Cardiac septum (tissue), 1 donor: ENCODE measurements around the gene CDCA3. TPM values are rescaled to one million over a fixed set of nuclear protein-coding genes. Genes with fewer than 3 reads are reported as not detected.
"Not testable (repeated sequence)": the region's sequence is repeated elsewhere in the genome, so short reads cannot be mapped to it uniquely, and the experiment has no call there.

Experiments
- DNase-seq: peaks from one replicate; pipeline ENCODE4 v3.0.0-alpha.2; 2020; ENCODE audit warnings: low spot score
- intact Hi-C: fragments of 100-400 bp; cut with DNase I; formaldehyde crosslinking; loops from one replicate; pipeline ENCODE4 v1.14.0; 2022
- total RNA-seq: library from RNA; stranded (reverse); fragmentation: NEBNext Ultra II Directional; extraction: Animal tissue kit (Norgen Biotek cat#: 25700); gene quantifications from one replicate; pipeline ENCODE4 v1.2.1, GENCODE V29; 2021
- donor health status: DM: no; HTN: no; CAD: no.

The CDCA3 gene
- total RNA-seq, 1 donor from 2014 or later, result 0.65 TPM

DNA sequence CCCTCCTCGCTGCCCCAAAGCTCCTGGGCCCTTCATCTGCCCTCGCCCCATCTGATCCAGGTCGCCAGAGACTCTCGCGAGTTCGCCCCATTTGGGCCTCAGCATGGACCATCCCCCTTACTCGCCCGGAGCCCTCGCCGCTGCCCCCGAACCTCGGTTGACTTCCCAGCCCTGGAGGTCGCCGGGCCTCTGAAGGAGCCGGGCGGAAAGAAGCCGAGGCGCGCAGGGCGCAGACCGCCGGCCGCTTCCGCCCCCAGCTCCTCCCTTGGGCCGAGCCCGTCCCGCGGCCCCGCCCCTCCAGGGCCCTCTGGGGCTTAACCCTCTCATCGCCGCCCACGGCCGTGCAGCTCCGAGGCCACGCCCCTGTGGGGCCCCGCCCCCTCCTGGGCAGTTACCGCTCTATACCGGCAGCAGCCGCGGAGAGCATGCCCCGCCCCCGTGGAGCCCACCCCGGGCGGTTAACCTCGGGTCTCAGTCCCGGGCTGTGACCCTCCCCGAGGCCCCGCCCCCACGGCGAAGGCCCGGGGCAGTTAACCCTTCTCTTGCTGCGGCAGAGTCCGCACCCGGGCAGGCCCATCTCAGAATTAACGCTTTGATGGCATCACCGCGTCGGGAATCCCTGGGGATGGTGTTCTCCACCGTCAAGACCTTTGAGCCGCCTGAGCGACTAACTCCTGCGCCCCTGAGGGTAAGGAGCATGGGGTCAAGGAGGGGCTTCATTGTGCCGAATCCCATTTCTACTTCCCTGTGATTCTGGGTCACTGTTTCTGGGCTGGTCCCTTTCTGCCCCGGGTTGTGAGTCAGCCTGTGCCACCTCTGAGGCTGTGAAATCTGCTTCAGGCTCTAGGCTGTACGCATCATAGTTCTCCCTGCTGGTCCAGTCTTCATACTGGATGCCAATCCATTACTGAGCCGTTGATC is 22.3 kb upstream of the CDCA3 start, which contains the start of gene SPSB2:
Gene SPSB2 (minus strand): TSS at position 210 of the 921 bp plus-strand sequence. CDS start 402 bp downstream, outside the sequence.
- DNase-seq, result peak; percentile 98
- intact Hi-C loops, result loop anchor here (2.0 kb wide), 1 partner anchor 31 kb away; the partner anchor contains the start of gene LRRC23

DNA sequence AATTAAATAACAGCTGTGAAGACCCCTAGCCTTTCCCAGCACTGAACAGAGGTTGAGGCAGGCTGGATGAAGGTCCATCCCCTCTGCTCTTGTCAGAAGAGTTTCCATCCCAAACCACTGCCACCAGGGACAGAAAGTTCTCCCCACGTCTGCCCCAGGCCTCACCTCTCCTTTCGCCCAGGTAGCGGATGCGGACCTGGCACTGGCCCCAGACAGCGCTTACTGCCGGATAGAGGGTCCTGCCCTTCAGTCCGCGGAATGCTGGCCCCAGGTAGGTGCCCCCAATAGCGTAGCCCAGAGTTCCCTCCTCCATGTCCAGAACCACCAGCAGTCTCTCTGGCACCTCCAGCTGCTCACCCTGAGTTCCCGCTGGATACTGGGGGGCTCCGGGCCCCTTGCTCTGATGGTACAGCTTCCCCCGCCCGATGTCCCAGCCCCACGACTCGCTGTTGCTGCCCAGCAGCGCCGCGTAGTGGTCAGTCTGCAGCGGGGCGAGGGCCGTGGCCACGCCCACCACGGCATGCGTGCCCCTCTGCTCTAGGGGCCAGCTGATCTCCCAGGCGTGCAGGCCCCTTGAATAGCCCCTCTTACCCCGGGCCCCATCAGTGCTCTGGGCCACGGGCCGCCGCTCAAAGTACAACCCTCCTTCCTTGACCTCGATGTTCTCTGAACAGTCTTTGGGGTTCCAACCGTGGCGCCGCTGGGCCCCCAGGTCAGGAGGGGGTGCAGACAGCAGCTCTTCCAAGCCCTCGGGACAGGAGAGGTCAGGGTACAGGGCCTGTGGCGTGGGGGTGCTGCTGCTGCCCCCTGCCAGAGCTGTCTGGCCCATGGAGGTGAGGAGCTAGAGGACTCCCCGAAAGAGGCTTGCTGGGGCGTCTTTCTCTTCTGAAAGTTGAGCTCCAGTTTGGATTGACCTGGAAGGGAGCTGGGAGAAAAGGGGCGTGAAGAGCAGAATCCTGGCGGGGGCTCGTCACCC is 21.3 kb upstream of the CDCA3 start:
- DNase-seq, result peak; percentile 94
- intact Hi-C loops, result loop anchor here (2.0 kb wide), 1 partner anchor 32 kb away; the partner anchor contains the start of gene LRRC23

DNA sequence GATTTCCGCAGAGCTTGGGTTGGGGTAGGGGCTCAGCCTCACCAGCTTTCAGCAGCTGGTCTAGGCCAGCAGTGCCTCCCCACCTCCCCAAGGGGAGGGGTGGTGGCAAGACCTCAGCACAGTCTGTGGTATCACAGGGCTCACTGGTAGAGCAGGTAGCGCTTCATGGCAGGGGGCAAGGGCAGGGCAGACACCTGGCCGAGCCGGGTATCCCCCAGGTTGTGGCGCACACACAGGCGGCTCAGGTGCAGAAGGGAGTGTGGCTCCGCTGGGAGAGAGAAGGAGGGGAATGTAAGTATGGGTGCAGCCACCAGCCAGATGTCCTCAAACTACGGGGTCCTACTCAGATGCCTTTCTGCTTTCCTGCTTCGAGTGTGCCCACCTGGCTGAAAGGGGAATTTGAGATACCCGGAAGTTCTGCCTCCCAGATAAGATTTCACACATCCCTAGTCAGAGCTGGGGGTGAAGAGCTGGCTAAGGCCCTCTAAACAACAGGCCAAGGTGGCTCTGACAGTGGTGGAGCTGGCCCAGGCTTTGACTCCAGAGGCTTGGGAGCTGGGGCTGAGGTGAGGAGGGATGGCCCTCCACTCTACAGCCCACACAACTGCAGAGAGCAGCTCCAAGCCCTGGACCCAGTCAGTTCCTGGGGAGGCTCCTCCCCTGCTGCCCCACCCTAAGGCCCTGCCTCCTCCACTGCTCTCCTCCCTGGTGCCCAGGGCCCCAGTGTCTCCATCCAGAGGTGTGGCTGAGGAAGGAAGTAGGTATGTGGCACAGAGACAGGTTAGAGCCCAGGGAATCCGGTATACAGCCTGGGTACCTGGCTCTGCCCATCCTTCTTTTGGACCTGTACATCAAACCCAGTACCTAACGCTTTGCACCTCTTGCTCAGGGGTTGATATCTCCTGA is 20.2 kb upstream of the CDCA3 start:
- intact Hi-C loops, result no loop called here
- DNase-seq, result no peak

DNA sequence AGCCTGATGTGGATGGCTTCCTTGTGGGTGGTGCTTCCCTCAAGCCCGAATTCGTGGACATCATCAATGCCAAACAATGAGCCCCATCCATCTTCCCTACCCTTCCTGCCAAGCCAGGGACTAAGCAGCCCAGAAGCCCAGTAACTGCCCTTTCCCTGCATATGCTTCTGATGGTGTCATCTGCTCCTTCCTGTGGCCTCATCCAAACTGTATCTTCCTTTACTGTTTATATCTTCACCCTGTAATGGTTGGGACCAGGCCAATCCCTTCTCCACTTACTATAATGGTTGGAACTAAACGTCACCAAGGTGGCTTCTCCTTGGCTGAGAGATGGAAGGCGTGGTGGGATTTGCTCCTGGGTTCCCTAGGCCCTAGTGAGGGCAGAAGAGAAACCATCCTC is 19.2 kb upstream of the CDCA3 start:
- DNase-seq, intact Hi-C loops: not testable (repeated sequence)

DNA sequence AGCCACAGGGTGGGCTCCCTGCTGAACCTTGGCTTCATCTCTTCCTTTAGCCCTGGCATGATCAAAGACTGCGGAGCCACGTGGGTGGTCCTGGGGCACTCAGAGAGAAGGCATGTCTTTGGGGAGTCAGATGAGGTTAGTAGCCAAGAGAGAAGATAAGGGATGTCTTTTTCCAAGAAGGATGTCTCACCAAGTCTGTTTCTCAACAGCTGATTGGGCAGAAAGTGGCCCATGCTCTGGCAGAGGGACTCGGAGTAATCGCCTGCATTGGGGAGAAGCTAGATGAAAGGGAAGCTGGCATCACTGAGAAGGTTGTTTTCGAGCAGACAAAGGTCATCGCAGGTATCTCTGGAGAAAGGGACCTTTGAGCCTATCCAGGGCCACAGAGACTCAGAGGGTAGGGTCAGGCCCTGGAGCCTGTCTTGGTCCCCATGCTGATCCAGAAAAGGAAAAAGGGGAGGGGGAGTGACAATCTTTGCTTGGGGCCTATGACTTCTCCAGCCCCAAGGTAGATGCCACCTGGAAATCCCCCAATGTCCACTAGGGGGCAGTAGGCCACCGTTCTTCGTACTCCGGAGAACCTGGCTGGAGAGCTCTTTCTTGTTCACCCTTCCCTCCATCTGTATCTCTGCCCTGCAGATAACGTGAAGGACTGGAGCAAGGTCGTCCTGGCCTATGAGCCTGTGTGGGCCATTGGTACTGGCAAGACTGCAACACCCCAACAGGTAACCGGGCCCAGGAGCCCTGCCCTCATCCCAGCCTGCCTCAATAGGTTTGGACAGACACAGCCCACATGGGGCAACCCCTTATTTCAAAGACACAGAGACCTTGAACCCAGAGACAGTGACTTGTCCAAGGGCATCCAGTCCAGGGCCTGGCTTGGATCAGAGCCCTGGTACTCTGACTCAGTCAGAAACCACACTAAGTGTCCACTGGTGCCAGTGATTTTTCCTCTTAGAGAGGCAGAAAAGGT is 18.2 kb upstream of the CDCA3 start:
- DNase-seq, result peak; percentile 90
- intact Hi-C loops, result no loop called here

DNA sequence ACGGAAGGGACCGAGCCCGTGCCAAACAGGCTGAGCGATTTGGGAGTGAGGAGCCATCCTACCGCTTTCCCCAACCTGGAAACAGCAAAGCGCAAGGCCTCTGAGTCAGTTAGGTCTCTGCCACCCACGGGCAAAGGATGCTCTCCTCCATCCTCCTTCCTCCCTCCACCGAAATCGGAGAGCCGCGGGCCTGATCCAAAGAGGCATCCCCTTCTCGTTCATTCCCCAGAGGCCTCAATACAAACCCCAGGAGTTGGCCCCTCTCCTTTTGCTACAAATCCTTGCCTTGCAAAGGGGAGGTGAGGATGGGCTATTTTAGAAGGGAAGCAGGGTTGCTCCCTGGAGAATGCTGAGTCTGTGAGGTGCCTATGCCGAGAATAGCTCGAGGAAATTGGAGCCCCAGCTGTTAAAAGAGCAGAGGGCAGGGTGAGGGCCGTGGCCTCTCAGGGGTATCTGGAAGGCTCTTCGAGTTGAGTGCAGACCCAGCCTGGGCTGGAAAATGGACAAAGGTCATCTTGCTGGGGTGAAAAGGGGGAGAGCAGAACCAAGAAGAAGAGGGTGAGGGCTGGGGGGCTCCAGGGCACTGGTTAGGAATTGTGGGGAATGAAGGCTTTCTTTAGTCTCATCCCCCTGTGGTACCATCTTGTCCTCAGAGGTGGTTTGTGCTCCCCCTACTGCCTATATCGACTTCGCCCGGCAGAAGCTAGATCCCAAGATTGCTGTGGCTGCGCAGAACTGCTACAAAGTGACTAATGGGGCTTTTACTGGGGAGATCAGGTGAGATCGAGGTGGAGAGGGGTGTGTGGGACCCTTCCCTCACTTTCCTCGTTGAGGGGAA is 17.3 kb upstream of the CDCA3 start:
- intact Hi-C loops, result no loop called here
- DNase-seq, result no peak

DNA sequence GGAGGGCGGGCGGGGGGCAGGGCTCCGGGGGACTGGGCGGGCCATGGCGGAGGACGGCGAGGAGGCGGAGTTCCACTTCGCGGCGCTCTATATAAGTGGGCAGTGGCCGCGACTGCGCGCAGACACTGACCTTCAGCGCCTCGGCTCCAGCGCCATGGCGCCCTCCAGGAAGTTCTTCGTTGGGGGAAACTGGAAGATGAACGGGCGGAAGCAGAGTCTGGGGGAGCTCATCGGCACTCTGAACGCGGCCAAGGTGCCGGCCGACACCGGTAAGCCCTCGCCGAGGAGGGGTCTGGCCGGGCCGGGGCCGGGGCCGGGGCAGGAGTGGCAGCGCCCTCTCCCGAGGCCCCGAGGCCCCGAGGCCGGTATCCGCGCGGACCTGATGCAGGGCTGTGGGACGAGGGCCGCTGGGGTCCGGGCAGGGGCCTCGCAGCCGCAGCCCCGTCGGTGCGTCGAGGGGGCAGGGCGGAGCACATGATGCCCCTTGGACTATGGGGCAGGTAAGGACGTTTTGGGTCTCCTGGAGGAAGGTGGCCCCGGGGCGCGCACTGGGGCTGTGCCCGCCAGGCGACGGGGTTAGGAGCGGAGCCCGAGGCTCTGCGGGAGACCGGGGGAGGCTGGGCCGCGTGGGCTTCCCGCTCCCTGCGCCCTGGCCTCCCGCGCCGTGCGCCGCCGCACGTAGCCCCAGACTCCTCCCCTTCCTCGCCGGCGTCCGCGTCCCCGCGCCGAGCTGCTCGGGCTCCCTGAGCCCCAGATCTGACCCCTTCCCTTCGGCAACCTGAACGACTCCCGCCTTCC is 16.5 kb upstream of the CDCA3 start, which contains the start of gene TPI1:
Gene TPI1 (plus strand): TSS at position 119 of the 798 bp plus-strand sequence. CDS start 36 bp downstream, at position 155.
- DNase-seq, result peak; percentile 95
- intact Hi-C loops, result no loop called here

DNA sequence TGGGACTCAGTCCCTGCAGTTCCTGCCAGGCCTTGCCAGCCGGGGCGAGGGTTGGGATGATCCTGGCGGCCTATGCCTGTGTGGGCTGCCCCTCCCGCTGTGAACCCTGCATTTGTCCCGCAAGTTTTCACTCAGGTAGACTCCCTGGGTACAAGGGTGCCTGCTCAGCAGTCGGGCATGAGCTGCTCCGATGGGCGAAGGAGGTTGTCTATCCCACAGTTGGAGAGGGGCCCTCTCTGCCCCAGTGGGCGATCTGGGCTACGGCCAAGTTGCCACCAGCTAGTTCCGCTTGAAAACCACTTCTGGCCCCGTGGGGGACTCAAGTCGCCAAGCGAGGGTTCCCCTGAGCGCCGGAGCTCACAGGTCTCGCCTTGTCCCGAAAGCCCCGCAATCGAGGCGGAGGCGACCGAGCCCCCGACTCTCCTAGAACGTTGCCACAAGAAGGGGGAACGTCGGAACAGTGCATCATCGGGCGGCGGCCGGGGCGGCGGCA is 15.9 kb upstream of the CDCA3 start:
- intact Hi-C loops, result no loop called here
- DNase-seq, result no peak

DNA sequence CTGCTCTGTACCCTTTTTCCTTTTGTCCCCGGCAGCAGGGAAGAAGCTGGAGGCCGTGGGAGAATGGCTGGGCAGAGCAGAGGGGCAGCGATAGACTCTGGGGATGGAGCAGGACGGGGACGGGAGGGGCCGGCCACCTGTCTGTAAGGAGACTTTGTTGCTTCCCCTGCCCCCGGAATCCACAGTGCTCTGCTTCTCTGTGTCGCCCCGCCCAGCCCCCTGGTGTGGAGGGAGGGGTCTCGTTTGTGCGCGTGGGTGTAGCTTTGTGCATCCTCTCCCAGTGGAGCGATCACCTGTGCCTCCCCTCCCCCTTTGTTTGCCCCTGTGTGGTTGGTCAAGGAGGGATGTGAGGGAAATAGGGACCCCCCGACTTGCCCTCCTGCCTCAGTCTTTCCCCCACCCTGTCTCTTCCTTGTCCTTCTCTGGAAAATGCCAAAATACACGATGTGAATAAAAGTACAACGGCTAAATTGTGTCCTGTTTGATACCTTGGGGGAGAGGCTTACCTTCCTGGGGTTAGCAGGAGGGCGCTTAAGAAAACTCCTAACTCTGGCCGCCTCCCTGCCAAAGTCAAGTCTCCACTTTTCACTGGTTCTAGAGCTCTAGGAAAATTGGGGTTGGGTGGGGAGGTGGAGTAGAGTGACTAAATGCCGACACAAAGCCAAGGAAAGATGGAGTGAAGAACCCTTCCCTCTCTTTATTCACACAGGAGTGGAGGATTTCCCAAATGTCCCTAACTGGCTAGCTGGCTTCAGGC is 15.3 kb upstream of the CDCA3 start:
- intact Hi-C loops, result no loop called here
- DNase-seq, result no peak

DNA sequence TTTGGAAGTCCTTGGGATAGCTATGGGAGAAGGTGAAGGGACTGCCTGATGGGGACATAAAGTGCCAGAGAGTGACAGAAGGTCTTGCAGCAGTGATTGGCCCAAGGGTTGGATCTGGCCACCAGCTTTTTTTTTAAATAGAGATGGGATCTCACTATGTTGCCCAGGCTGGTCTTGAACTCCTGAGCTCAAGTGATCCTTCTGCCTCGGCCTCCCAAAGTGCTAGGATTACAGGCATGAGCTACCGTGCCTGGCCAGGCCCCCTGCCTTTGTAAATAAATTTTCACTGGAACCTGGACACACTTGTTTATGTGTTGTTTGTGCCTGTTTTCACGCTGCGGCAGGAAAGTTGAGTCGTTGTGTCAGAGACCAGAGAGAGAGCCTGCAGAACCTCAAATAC is 14.2 kb upstream of the CDCA3 start:
- DNase-seq, intact Hi-C loops: not testable (repeated sequence)

DNA sequence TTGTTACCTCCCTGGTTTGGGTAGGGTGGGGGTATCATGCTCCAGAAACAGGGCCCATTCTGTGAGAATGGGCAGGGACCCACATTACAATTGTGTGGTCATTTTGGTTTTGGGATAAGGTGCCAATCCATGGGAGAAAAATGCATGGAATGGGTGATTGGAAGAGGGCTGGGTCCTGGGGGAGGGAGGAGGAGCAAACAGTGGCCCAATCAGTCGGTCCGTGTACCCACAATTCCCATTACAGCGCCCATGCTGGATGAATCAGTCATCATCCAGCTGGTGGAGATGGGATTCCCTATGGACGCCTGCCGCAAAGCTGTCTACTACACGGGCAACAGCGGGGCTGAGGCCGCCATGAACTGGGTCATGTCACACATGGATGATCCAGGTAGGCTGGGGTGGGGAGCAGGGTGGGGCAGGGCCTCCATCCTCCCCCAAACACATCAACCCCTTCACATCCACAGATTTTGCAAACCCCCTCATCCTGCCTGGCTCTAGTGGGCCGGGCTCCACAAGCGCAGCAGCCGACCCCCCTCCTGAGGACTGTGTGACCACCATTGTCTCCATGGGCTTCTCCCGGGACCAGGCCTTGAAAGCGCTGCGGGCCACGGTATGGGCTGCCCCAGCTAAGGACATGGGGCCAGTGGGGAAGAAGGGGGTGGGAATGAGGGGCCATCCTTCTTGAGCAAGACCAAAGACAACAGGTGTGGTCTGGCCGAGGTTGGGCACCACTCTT is 12.7 kb upstream of the CDCA3 start:
- intact Hi-C loops, result no loop called here
- no peak for DNase-seq

DNA sequence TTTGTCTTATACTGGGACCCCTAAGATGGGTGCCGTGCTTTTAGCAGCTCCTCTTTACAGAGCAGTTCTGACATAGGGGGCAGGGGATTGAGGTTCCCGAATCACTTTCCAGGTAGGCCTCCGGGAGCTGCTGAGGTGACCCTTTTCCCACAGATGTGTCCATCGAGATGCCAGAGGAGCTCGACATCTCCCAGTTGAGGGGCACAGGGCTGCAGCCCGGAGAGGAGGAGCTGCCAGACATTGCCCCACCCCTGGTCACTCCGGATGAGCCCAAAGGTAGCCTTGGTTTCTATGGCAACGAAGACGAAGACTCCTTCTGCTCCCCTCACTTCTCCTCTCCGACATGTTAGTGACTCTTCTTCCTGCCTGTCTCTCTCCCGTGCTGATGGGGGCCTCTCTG is 11.9 kb upstream of the CDCA3 start:
- DNase-seq, result no peak
- intact Hi-C loops, result no loop called here

DNA sequence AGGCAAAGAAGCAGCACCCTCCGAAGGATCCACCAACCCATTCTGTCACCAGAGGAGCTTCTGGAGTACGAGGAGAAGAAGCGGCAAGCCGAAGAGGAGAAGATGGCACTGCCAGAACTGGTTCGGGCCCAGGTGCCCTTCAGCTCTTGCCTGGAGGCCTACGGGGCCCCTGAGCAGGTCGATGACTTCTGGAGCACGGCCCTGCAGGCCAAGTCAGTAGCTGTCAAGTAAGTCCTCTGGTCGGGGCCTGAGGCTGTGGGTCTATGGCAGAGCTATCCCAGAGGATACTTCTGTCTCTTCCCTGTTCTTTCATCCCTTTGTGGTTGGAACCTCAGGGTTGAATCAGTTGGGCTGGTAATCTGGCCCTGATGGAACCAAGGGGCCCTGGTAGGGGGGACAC is 10.3 kb upstream of the CDCA3 start:
- intact Hi-C loops, result no loop called here
- DNase-seq, result no peak

DNA sequence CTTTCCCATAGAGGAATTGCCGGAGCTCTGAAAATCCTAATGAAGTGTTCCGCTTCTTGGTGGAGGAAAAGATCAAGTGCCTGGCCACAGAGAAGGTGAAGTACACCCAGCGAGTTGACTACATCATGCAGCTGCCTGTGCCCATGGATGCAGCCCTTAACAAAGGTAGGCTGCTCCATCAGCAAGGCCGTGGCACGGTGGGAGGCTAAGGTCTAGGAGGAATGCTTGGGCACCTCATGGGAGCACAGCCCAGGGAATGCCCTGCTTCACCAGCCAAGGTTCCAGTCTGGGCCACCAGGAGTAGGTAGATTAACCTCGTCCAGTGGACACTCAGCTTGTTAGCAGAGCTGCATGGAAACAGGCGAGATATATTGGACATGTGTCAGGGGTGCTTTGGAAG is 9.9 kb upstream of the CDCA3 start:
- DNase-seq, result no peak
- intact Hi-C loops, result no loop called here

DNA sequence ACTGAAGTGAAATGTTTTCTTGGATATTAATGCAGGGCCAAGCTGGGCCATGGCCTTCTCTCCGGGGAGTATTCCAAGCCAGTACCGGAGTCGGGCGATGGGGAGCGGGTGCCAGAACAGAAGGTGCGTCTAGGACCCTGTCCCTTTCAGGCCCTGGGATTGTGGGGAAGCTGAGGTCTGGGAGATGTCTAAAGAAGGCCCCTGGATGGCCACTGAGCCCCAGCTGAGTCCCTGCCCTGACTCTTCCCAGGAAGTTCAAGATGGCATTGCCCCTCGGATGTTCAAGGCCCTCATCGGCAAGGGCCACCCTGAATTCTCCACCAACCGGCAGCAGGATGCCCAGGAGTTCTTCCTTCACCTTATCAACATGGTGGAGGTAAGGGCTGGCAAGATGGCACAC is 9.0 kb upstream of the CDCA3 start:
- DNase-seq, result no peak
- intact Hi-C loops, result no loop called here
